T-cell (primary cell): Measurements from ENCODE around the gene DDX46. TPM values are rescaled to one million over a fixed set of nuclear protein-coding genes. Genes with fewer than 3 reads are reported as not detected.

Experiments
- ATAC-seq, 4 experiments: fragments of 200-7000 bp in 3 of 4; fragments of 150-1000 bp in 1 of 4; cut with Tn5 transposase; replicated peaks in 1 of 4; 1 replicate in 3 of 4; 2 replicates in 1 of 4; pipeline ENCODE4 v1.10.0; 2021; ENCODE audit warnings: moderate library complexity in 3 of 4, mild to moderate bottlenecking in 2 of 4, moderate number of reproducible peaks in 1 of 4
- CTCF ChIA-PET, 2 donors: fragments of 300-600 bp; sonication (Branson Sonifier 250); formaldehyde crosslinking; loops; one replicate each; lab custom pipeline; 2022; ENCODE audit warnings: antibody characterized with exemption in 2 of 2; lab: Charles Lee
- POLR2A ChIA-PET, 2 donors: fragments of 300-600 bp; sonication (Branson Sonifier 250); formaldehyde crosslinking; loops; one replicate each; lab custom pipeline; 2022; ENCODE audit warnings: antibody characterized with exemption in 2 of 2; lab: Charles Lee
- DNase-seq, 35 experiments: peaks; one replicate each; pipeline versions ENCODE4 v3.0.0 to v3.0.0-alpha.2; 2013 to 2023
- H3K27ac ChIP-seq: one replicate; pipeline ENCODE4 v1.5.1; 2013; ENCODE audit warnings: low read length
- H3K27me3 ChIP-seq, 2 experiments: replicated peaks in 1 of 2; 1 replicate in 1 of 2; 2 replicates in 1 of 2; pipeline versions ENCODE4 v1.6.1 to v1.7.0; 2013; ENCODE audit warnings: low read length in 1 of 2, mixed read lengths in 1 of 2; ENCODE audit not compliant: control insufficient read depth in 2 of 2, insufficient read depth in 2 of 2; ENCODE audit errors: extremely low read depth in 1 of 2
- H3K36me3 ChIP-seq, 2 donors: 1 replicate in 1 of 2; 2 replicates in 1 of 2; pipeline versions ENCODE4 v1.6.1 to v1.7.0; 2013; ENCODE audit warnings: low read length in 1 of 2; ENCODE audit not compliant: control insufficient read depth in 2 of 2, insufficient read depth in 1 of 2; ENCODE audit errors: extremely low read depth in 1 of 2
- H3K4me1 ChIP-seq, 2 experiments: 1 replicate in 1 of 2; 2 replicates in 1 of 2; pipeline versions ENCODE4 v1.6.1 to v1.7.0; 2013; ENCODE audit warnings: low read length in 2 of 2, mixed read lengths in 1 of 2; ENCODE audit not compliant: insufficient read depth in 2 of 2, control insufficient read depth in 1 of 2; ENCODE audit errors: extremely low read depth in 1 of 2
- H3K4me3 ChIP-seq, 2 donors: 1 replicate in 1 of 2; 2 replicates in 1 of 2; pipeline versions ENCODE4 v1.5.1 to v1.7.0; 2013; ENCODE audit warnings: mild to moderate bottlenecking in 2 of 2, low read length in 1 of 2, moderate library complexity in 1 of 2; ENCODE audit not compliant: control insufficient read depth in 1 of 2; ENCODE audit errors: extremely low read depth in 1 of 2
- H3K9me3 ChIP-seq: 2 replicates; pipeline ENCODE4 v1.7.0; 2013
- H3K27ac Mint-ChIP-seq, 2 donors: one replicate each; pipeline ENCODE4 v1.8.0; 2020 to 2021; ENCODE audit warnings: mild to moderate bottlenecking in 2 of 2, mixed read lengths in 2 of 2
- H3K27me3 Mint-ChIP-seq, 2 donors: one replicate each; pipeline ENCODE4 v1.8.0; 2021 to 2022; ENCODE audit warnings: mixed read lengths in 2 of 2
- H3K36me3 Mint-ChIP-seq: one replicate; pipeline ENCODE4 v1.8.0; 2021; ENCODE audit warnings: mixed read lengths
- H3K4me1 Mint-ChIP-seq, 3 donors: one replicate each; pipeline ENCODE4 v1.8.0; 2020 to 2022; ENCODE audit warnings: mixed read lengths in 3 of 3, mild to moderate bottlenecking in 1 of 3
- H3K4me3 Mint-ChIP-seq, 3 donors: one replicate each; pipeline ENCODE4 v1.8.0; 2020 to 2022; ENCODE audit warnings: mild to moderate bottlenecking in 3 of 3, mixed read lengths in 3 of 3, moderate library complexity in 3 of 3
- H3K9me3 Mint-ChIP-seq, 3 donors: one replicate each; pipeline ENCODE4 v1.8.0; 2020 to 2022; ENCODE audit warnings: mixed read lengths in 3 of 3
- WGBS: methylation state at CpG from one replicate; pipeline ENCODE4 v1.1.5; 2013; ENCODE audit warnings: missing lambda C conversion rate; ENCODE audit not compliant: insufficient coverage; 5-methylcytosine and 5-hydroxymethylcytosine counted together
- total RNA-seq, 35 experiments: library from RNA in 6 of 35; stranded (reverse) in 6 of 35; fragments of 120-200 nt in 1 of 35; gene quantifications; one replicate each; pipeline versions ENCODE4 v1.2.1 to v1.2.4 and lab custom pipeline; 2013 to 2026

Gene DDX46
- total RNA-seq, 5 donors from 2014 or later (not counting 1 experiment from before 2014, with no cell fraction given), result 53.9 to 69.5 (median 65.7) TPM

GRCh38 chr5:134873987-134874830 is 115.6 kb downstream of the DDX46 start, which contains the start of gene TXNDC15:
Gene TXNDC15, plus strand, starts transcription at chr5:134874371. Its CDS starts 57 bp downstream, at chr5:134874428.
- peaks cover 0 to 44% of the 10 kb centered on the region in 2 experiments for H3K4me1 ChIP-seq
- no peaks in the 10 kb centered on the region for H3K9me3 Mint-ChIP-seq
- H3K27ac Mint-ChIP-seq, result peak within 1 kb of the TSS; percentile 87 to 96
- no peaks in the 10 kb centered on the region for H3K27me3 ChIP-seq
- POLR2A ChIA-PET, result interaction anchor here (0.6 to 1.0 kb wide), 5 partner anchors 29 to 700 kb away, joined by 3 to 23 read pairs (median 3); partner anchors contain the start of genes C5orf24 (in 1 of the 2), CDKL3 (in 1 of the 2) and PPP2CA (in 1 of the 2)
- peaks cover 4% of the 10 kb centered on the region for H3K36me3 Mint-ChIP-seq
- peak within 1 kb of the TSS; percentile 91 for H3K27ac ChIP-seq
- WGBS, result 2% methylated on average over 70 of the region's 79 CpGs
- H3K36me3 ChIP-seq, result peaks cover 0 to 7% of the 10 kb centered on the region in 2 donors
- H3K4me3 ChIP-seq, result peak within 1 kb of the TSS; percentile 70 to 80
- peak within 1 kb of the TSS; percentile 90 to 93 (median 92) for H3K4me3 Mint-ChIP-seq
- CTCF ChIA-PET, result interaction anchor here in 1 of 2 donors (0.7 to 1.5 kb wide), 5 partner anchors 29 to 136 kb away, joined by 3 to 5 read pairs (median 5); partner anchors contain the start of genes C5orf24, CAMLG and PCBD2
- DNase-seq (peak; percentile 56 to 88 (median 75)), ATAC-seq (peak; percentile 95 to 97 (median 96))
- H3K27me3 Mint-ChIP-seq, result no peaks in the 10 kb centered on the region
- peaks cover 42 to 52% (median 48%) of the 10 kb centered on the region in 3 donors for H3K4me1 Mint-ChIP-seq
- H3K9me3 ChIP-seq, result no peaks in the 10 kb centered on the region

GRCh38 chr5:134874831-134875655 is 116.5 kb downstream of the DDX46 start:
- peaks cover 6% of the 10 kb centered on the region for H3K36me3 Mint-ChIP-seq
- POLR2A ChIA-PET, result no interaction called here
- H3K4me3 ChIP-seq, result peak overlapping the region; percentile 70 to 80
- H3K9me3 ChIP-seq, result no peaks in the 10 kb centered on the region
- H3K27ac ChIP-seq, result peak overlapping the region; percentile 91
- no peaks in the 10 kb centered on the region for H3K27me3 ChIP-seq
- H3K36me3 ChIP-seq, result peaks cover 0 to 8% of the 10 kb centered on the region in 2 donors
- peaks cover 0 to 51% of the 10 kb centered on the region in 2 experiments for H3K4me1 ChIP-seq
- DNase-seq (peak in 14 of 35 experiments; percentile 1 to 54 (median 12)), ATAC-seq (peak; percentile 18 to 28 (median 21))
- H3K4me3 Mint-ChIP-seq, result peak overlapping the region; percentile 90 to 93 (median 92)
- H3K27ac Mint-ChIP-seq, result peak overlapping the region; percentile 87 to 96
- WGBS, result 4% methylated on average over 11 of the region's 20 CpGs
- no peaks in the 10 kb centered on the region for H3K9me3 Mint-ChIP-seq
- H3K27me3 Mint-ChIP-seq, result no peaks in the 10 kb centered on the region
- peaks cover 49 to 61% (median 56%) of the 10 kb centered on the region in 3 donors for H3K4me1 Mint-ChIP-seq
- CTCF ChIA-PET, result interaction anchor here in 1 of 2 donors (1.5 kb wide), 1 partner anchor 29 kb away, joined by 5 read pairs; the partner anchor contains the start of gene PCBD2

GRCh38 chr5:134877159-134877558 is 118.6 kb downstream of the DDX46 start:
- Mint-ChIP-seq H3K4me1 (peaks cover 55 to 63% (median 62%) of the 10 kb centered on the region in 3 donors), H3K4me3 (peak overlapping the region; percentile 8 to 93 (median 10)), H3K36me3 (peaks cover 8% of the 10 kb centered on the region), H3K27me3 (no peaks in the 10 kb centered on the region), H3K9me3 (no peaks in the 10 kb centered on the region), H3K27ac (peak overlapping the region; percentile 41 to 72)
- CTCF ChIA-PET, result interaction anchor here in 1 of 2 donors (0.5 to 0.7 kb wide), 2 partner anchors 10 to 685 kb away, joined by 3 to 6 read pairs; no protein-coding TSS in a partner anchor
- ATAC-seq, result no peak
- Histone ChIP-seq H3K9me3 (no peaks in the 10 kb centered on the region), H3K36me3 (peaks cover 0 to 9% of the 10 kb centered on the region in 2 donors), H3K4me1 (peaks cover 0 to 51% of the 10 kb centered on the region in 2 experiments), H3K27me3 (no peaks in the 10 kb centered on the region), H3K4me3 (no peak overlapping the region), H3K27ac (no peak overlapping the region)
- DNase-seq, result peak in 1 of 35 experiments; percentile 14
- POLR2A ChIA-PET, result interaction anchor here in 1 of 2 donors (0.5 kb wide), 1 partner anchor 284 kb away, joined by 3 read pairs; no protein-coding TSS in a partner anchor

GRCh38 chr5:134878403-134878802 is 119.8 kb downstream of the DDX46 start:
- peaks cover 55 to 59% (median 56%) of the 10 kb centered on the region in 3 donors for H3K4me1 Mint-ChIP-seq
- no peak overlapping the region for H3K4me3 ChIP-seq
- no peaks in the 10 kb centered on the region for H3K27me3 ChIP-seq
- no peak for DNase-seq
- H3K4me1 ChIP-seq, result peaks cover 0 to 48% of the 10 kb centered on the region in 2 experiments
- H3K9me3 ChIP-seq, result no peaks in the 10 kb centered on the region
- peak overlapping the region in 1 of 2 donors; percentile 4 for H3K27ac Mint-ChIP-seq
- ATAC-seq, result no peak
- ChIA-PET CTCF (no interaction called here), POLR2A (no interaction called here)
- no peak overlapping the region for H3K4me3 Mint-ChIP-seq
- no peaks in the 10 kb centered on the region for H3K27me3 Mint-ChIP-seq
- H3K36me3 ChIP-seq, result peaks cover 0 to 9% of the 10 kb centered on the region in 2 donors
- peaks cover 8% of the 10 kb centered on the region for H3K36me3 Mint-ChIP-seq
- H3K9me3 Mint-ChIP-seq, result no peaks in the 10 kb centered on the region
- H3K27ac ChIP-seq, result no peak overlapping the region
- WGBS, result 95% methylated on average over 3 of the region's 3 CpGs

GRCh38 chr5:134879456-134879855 is 120.9 kb downstream of the DDX46 start:
- no peaks in the 10 kb centered on the region for H3K27me3 ChIP-seq
- POLR2A ChIA-PET, result no interaction called here
- H3K4me3 ChIP-seq, result no peak overlapping the region
- H3K36me3 ChIP-seq, result peaks cover 0 to 9% of the 10 kb centered on the region in 2 donors
- DNase-seq (no peak), ATAC-seq (no peak)
- no peak overlapping the region for H3K27ac Mint-ChIP-seq
- no peak overlapping the region for H3K27ac ChIP-seq
- H3K9me3 Mint-ChIP-seq, result no peaks in the 10 kb centered on the region
- H3K27me3 Mint-ChIP-seq, result no peaks in the 10 kb centered on the region
- H3K4me3 Mint-ChIP-seq, result no peak overlapping the region
- peaks cover 8% of the 10 kb centered on the region for H3K36me3 Mint-ChIP-seq
- H3K4me1 Mint-ChIP-seq, result peaks cover 52 to 55% (median 52%) of the 10 kb centered on the region in 3 donors
- H3K9me3 ChIP-seq, result no peaks in the 10 kb centered on the region
- CTCF ChIA-PET, result interaction anchor here (0.5 to 0.6 kb wide), 2 partner anchors 33 to 48 kb away, joined by 3 read pairs; no protein-coding TSS in a partner anchor
- H3K4me1 ChIP-seq, result peaks cover 0 to 41% of the 10 kb centered on the region in 2 experiments
- no CpG with 5 or more reads among the region's 3 CpGs for WGBS
